ENCODE data around the gene HPF1. TPM values are rescaled to one million over a fixed set of nuclear protein-coding genes. Genes with fewer than 3 reads are reported as not detected.

The HPF1 gene
- total and polyA plus RNA-seq, 2 of the 13 experiments (the other 11 are each of a cell fraction or from before 2014, with no cell fraction given) = 5.1 to 14.8 TPM

GRCh38 chr4:169727616-169728015, 30.1 kb downstream of the HPF1 start:
- Histone ChIP-seq H3K79me2 (ENCODE audit: insufficient read depth, low read length) (no peaks in the 10 kb centered on the region), H3K27ac (ENCODE audit: extremely low read length, insufficient read depth, low read length) (no peak overlapping the region), H3K36me3 (replicated peaks in 1 of 2; ENCODE audit: control insufficient read depth in 1 of 2, insufficient read depth in 2 of 2, low read length in 2 of 2) (peaks cover 1 to 4% of the 10 kb centered on the region in 2 experiments; a peak in 1 of 5 replicates), H3K27me3 (ENCODE audit: control insufficient read depth in 1 of 2, insufficient read depth in 2 of 2, low read length in 2 of 2) (no peaks in the 10 kb centered on the region), H4K20me1 (ENCODE audit: insufficient read depth, low read length) (no peaks in the 10 kb centered on the region), H3K4me2 (ENCODE audit: low read depth, low read length) (no peak overlapping the region), H3K9me3 (ENCODE audit: low read length) (no peaks in the 10 kb centered on the region), H3K4me1 (ENCODE audit: insufficient read depth, low read length) (no peaks in the 10 kb centered on the region), H3K9ac (ENCODE audit: insufficient read depth, low read depth, low read length) (no peak overlapping the region), H3K4me3 (replicated peaks in 1 of 3; ENCODE audit: insufficient read depth in 1 of 3, low read depth in 2 of 3, low read length in 3 of 3) (no peak overlapping the region), H2AFZ (ENCODE audit: low read length) (no peak overlapping the region)
- ATAC-seq = no peak
- ChIA-PET CTCF (ENCODE audit: low intra/inter-chr PET ratio, low total read pairs) (no interaction called here), POLR2A (interaction anchor here (1.2 kb wide), 1 partner anchor 30 kb away, joined by 3 read pairs; no protein-coding TSS in a partner anchor)
- FAIRE-seq = no peak
- BruUV-seq (replicated peaks) = no TSS peak
- TF ChIP-seq ZNF530 (CRISPR knock-in tag; IDR thresholded peaks at IDR 0.05; ENCODE audit: low read depth) (no peak), ZNF260 (CRISPR knock-in tag; IDR thresholded peaks at IDR 0.05; ENCODE audit: borderline replicate concordance, low read depth) (no peak), SATB2 (CRISPR knock-in tag; IDR thresholded peaks at IDR 0.05) (no peak), ARNTL (CRISPR knock-in tag; IDR thresholded peaks at IDR 0.05) (no peak), MLX (CRISPR knock-in tag; IDR thresholded peaks at IDR 0.05) (no peak), ZNF883 (CRISPR knock-in tag; IDR thresholded peaks at IDR 0.05; ENCODE audit: not compliant biosample characterization) (no peak), TCF7 (IDR thresholded peaks at IDR 0.05; ENCODE audit: low read depth) (no peak), BRD4 (CRISPR knock-in tag; IDR thresholded peaks at IDR 0.05) (no peak), ZBTB25 (CRISPR knock-in tag; IDR thresholded peaks at IDR 0.05) (no peak), TBL1XR1 (IDR thresholded peaks at IDR 0.05; ENCODE audit: borderline replicate concordance, low read length, partially characterized antibody) (no peak), ZFP37 (CRISPR knock-in tag; IDR thresholded peaks at IDR 0.05; ENCODE audit: borderline replicate concordance) (no peak), ETV5 (CRISPR knock-in tag; IDR thresholded peaks at IDR 0.05; ENCODE audit: borderline replicate concordance) (no peak), IRF2 (CRISPR knock-in tag; IDR thresholded peaks at IDR 0.05) (no peak), REL (CRISPR knock-in tag; conservative IDR thresholded peaks at IDR 0.05) (no peak), ZFP90 (CRISPR knock-in tag; IDR thresholded peaks at IDR 0.05; ENCODE audit: borderline replicate concordance) (no peak)
- TF ChIP-seq, protein P1, sequence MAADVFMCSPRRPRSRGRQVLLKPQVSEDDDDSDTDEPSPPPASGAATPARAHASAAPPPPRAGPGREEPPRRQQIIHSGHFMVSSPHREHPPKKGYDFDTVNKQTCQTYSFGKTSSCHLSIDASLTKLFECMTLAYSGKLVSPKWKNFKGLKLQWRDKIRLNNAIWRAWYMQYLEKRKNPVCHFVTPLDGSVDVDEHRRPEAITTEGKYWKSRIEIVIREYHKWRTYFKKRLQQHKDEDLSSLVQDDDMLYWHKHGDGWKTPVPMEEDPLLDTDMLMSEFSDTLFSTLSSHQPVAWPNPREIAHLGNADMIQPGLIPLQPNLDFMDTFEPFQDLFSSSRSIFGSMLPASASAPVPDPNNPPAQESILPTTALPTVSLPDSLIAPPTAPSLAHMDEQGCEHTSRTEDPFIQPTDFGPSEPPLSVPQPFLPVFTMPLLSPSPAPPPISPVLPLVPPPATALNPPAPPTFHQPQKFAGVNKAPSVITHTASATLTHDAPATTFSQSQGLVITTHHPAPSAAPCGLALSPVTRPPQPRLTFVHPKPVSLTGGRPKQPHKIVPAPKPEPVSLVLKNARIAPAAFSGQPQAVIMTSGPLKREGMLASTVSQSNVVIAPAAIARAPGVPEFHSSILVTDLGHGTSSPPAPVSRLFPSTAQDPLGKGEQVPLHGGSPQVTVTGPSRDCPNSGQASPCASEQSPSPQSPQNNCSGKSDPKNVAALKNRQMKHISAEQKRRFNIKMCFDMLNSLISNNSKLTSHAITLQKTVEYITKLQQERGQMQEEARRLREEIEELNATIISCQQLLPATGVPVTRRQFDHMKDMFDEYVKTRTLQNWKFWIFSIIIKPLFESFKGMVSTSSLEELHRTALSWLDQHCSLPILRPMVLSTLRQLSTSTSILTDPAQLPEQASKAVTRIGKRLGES (CRISPR knock-in tag; IDR thresholded peaks at IDR 0.05; ENCODE audit: borderline replicate concordance) = no peak
- DNase-seq (ENCODE audit: low spot score) = no peak
- intact Hi-C loops (cut with micrococcal nuclease; ENCODE audit: unreplicated experiment) = no loop called here
- in situ Hi-C loops (cut with HindIII; ENCODE audit: extremely low pct_ligation_motif_present, low pct_unique_long_range_greater_than_20kb) = no loop called here

All from HepG2 (cell line).